H9 (cell line): ENCODE data around the gene LPP. TPM values are rescaled to one million over a fixed set of nuclear protein-coding genes. Genes with fewer than 3 reads are reported as not detected.

Experiments used
- DNase-seq: peaks from one replicate; pipeline ENCODE4 v3.0.0-alpha.2; 2017
- H2AFZ ChIP-seq: one replicate; pipeline ENCODE4 v1.6.1; 2013; ENCODE audit warnings: mild to moderate bottlenecking, low read length, control low read depth, moderate library complexity
- H2AK5ac ChIP-seq: 2 replicates; pipeline ENCODE4 v1.6.1; 2013; ENCODE audit warnings: low read length, control low read depth, mixed read lengths; ENCODE audit not compliant: insufficient read length
- H2BK120ac ChIP-seq: one replicate; pipeline ENCODE4 v1.6.1; 2013; ENCODE audit warnings: low read depth, mild to moderate bottlenecking, low read length, control low read depth, inconsistent platforms; ENCODE audit not compliant: poor library complexity, severe bottlenecking
- H2BK12ac ChIP-seq: 2 replicates; pipeline ENCODE4 v1.6.1; 2013; ENCODE audit warnings: low read length, control low read depth, mixed read lengths, low read depth; ENCODE audit not compliant: insufficient read length
- H2BK15ac ChIP-seq: 2 replicates; pipeline ENCODE4 v1.6.1; 2013; ENCODE audit warnings: low read depth, low read length, control low read depth
- H2BK20ac ChIP-seq: one replicate; pipeline ENCODE4 v1.6.1; 2013; ENCODE audit warnings: low read depth, mild to moderate bottlenecking, low read length, control low read depth, inconsistent platforms; ENCODE audit not compliant: poor library complexity, severe bottlenecking
- H2BK5ac ChIP-seq: 2 replicates; pipeline ENCODE4 v1.6.1; 2013; ENCODE audit warnings: low read length, control low read depth, mixed read lengths; ENCODE audit not compliant: insufficient read length
- H3K14ac ChIP-seq: 2 replicates; pipeline ENCODE4 v1.6.1; 2013; ENCODE audit warnings: low read length, control low read depth; ENCODE audit not compliant: insufficient read depth
- H3K18ac ChIP-seq: 2 replicates; pipeline ENCODE4 v1.6.1; 2013; ENCODE audit warnings: low read depth, mild to moderate bottlenecking, mixed read lengths, low read length, control low read depth; ENCODE audit not compliant: insufficient read length
- H3K23ac ChIP-seq: 2 replicates; pipeline ENCODE4 v1.6.1; 2013; ENCODE audit warnings: low read length, control low read depth, mixed read lengths, low read depth; ENCODE audit not compliant: insufficient read length
- H3K23me2 ChIP-seq: 2 replicates; pipeline ENCODE4 v1.6.1; 2013; ENCODE audit warnings: low read depth, mild to moderate bottlenecking, mixed read lengths, low read length, control low read depth; ENCODE audit not compliant: insufficient read length, poor library complexity, severe bottlenecking
- H3K27ac ChIP-seq: 2 replicates; pipeline ENCODE4 v1.5.1; 2013; ENCODE audit warnings: low read length, control low read depth, mixed read lengths, low read depth; ENCODE audit not compliant: insufficient read length
- H3K27me3 ChIP-seq: 2 replicates; pipeline ENCODE4 v1.6.1; 2013; ENCODE audit warnings: low read length, control low read depth, inconsistent platforms; ENCODE audit not compliant: insufficient read depth
- H3K4ac ChIP-seq: 2 replicates; pipeline ENCODE4 v1.6.1; 2013; ENCODE audit warnings: low read depth, mild to moderate bottlenecking, control low read depth, inconsistent platforms, low read length, moderate library complexity
- H3K4me1 ChIP-seq: 2 replicates; pipeline ENCODE4 v1.6.1; 2013; ENCODE audit warnings: low read length, control low read depth, inconsistent platforms; ENCODE audit not compliant: insufficient read depth
- H3K4me2 ChIP-seq: 2 replicates; pipeline ENCODE4 v1.6.1; 2013; ENCODE audit warnings: low read length, control low read depth, mixed read lengths; ENCODE audit not compliant: insufficient read length, insufficient read depth
- H3K56ac ChIP-seq: 2 replicates; pipeline ENCODE4 v1.6.1; 2013; ENCODE audit warnings: low read depth, mild to moderate bottlenecking, mixed read lengths, low read length, control low read depth; ENCODE audit not compliant: insufficient read length
- H3K79me1 ChIP-seq: 2 replicates; pipeline ENCODE4 v1.6.1; 2013; ENCODE audit warnings: low read depth, mild to moderate bottlenecking, moderate library complexity, low read length, control low read depth, inconsistent platforms; ENCODE audit not compliant: insufficient read depth, poor library complexity, severe bottlenecking
- H3K79me2 ChIP-seq: 2 replicates; pipeline ENCODE4 v1.6.1; 2013; ENCODE audit warnings: low read length, control low read depth, inconsistent platforms; ENCODE audit not compliant: insufficient read depth
- H3K9ac ChIP-seq: 2 replicates; pipeline ENCODE4 v1.6.1; 2013; ENCODE audit warnings: low read length, control low read depth, mixed read lengths; ENCODE audit not compliant: insufficient read length; ENCODE audit errors: extremely low read depth
- H3K9me3 ChIP-seq: one replicate; pipeline ENCODE4 v1.6.1; 2013; ENCODE audit warnings: low read depth, low read length, inconsistent platforms; ENCODE audit not compliant: control insufficient read depth
- H3T11ph ChIP-seq: one replicate; pipeline ENCODE4 v1.6.1; 2013; ENCODE audit warnings: mild to moderate bottlenecking, low read length, control low read depth, inconsistent platforms
- H4K20me1 ChIP-seq: one replicate; pipeline ENCODE4 v1.6.1; 2013; ENCODE audit not compliant: control insufficient read depth, insufficient read length, insufficient read depth
- H4K5ac ChIP-seq: 2 replicates; pipeline ENCODE4 v1.6.1; 2013; ENCODE audit warnings: low read depth, mild to moderate bottlenecking, mixed read lengths, low read length, control low read depth; ENCODE audit not compliant: insufficient read length
- H4K8ac ChIP-seq: replicated peaks from 2 replicates; pipeline ENCODE4 v1.6.1; 2013; ENCODE audit warnings: low read length, control low read depth, mixed read lengths, low read depth; ENCODE audit not compliant: insufficient read length
- H4K91ac ChIP-seq: 2 replicates; pipeline ENCODE4 v1.6.1; 2013; ENCODE audit warnings: low read depth, mild to moderate bottlenecking, moderate library complexity, mixed read lengths, low read length, control low read depth; ENCODE audit not compliant: insufficient read length
- H3K27ac Mint-ChIP-seq, 3 experiments: 2 replicates in 2 of 3; 3 replicates in 1 of 3; pipeline ENCODE4 v1.8.0; 2020 to 2021; ENCODE audit warnings: mixed read lengths in 3 of 3, mild to moderate bottlenecking in 1 of 3, moderate library complexity in 1 of 3
- H3K27me3 Mint-ChIP-seq: 2 replicates; pipeline ENCODE4 v1.8.0; 2021; ENCODE audit warnings: low read depth, mild to moderate bottlenecking, moderate library complexity, mixed read lengths
- H3K36me3 Mint-ChIP-seq, 3 experiments: 2 replicates in 2 of 3; 3 replicates in 1 of 3; pipeline ENCODE4 v1.8.0; 2020 to 2021; ENCODE audit warnings: low read depth in 3 of 3, mixed read lengths in 3 of 3; ENCODE audit not compliant: insufficient read depth in 1 of 3
- H3K4me1 Mint-ChIP-seq, 2 experiments: 2 replicates each; pipeline ENCODE4 v1.8.0; 2020; ENCODE audit warnings: mixed read lengths in 2 of 2
- H3K4me3 Mint-ChIP-seq, 2 experiments: 2 replicates in 1 of 2; 3 replicates in 1 of 2; pipeline ENCODE4 v1.8.0; 2020 to 2021; ENCODE audit warnings: mild to moderate bottlenecking in 2 of 2, mixed read lengths in 2 of 2, moderate library complexity in 1 of 2
- H3K9me3 Mint-ChIP-seq, 2 experiments: 2 replicates in 1 of 2; 3 replicates in 1 of 2; pipeline ENCODE4 v1.8.0; 2020; ENCODE audit warnings: mild to moderate bottlenecking in 2 of 2, mixed read lengths in 2 of 2, moderate library complexity in 1 of 2
- WGBS: extraction: QIAGEN DNeasy Blood & Tissue Kit; methylation state at CpG from one replicate; pipeline ENCODE4 v1.1.7; 2013; ENCODE audit warnings: missing lambda C conversion rate, low lambda C conversion rate, mixed read lengths; ENCODE audit not compliant: insufficient read length; ENCODE audit errors: extremely low coverage; 5-methylcytosine and 5-hydroxymethylcytosine counted together
- total RNA-seq: library from RNA; stranded (reverse); gene quantifications from 2 replicates; pipeline ENCODE4 v1.2.1, GENCODE V29; 2021
- TF ChIP-seq, protein P1 (sequence below): fragments of 200-600 bp; sonication (generic); conservative IDR thresholded peaks from 3 replicates; pipeline ENCODE4 v1.8.0; 2021; ENCODE audit warnings: antibody characterized with exemption, mild to moderate bottlenecking

The LPP gene
- total RNA-seq, 1 experiment from 2014 or later = 64.6 TPM

GRCh38 chr3:188486126-188486525 lies 332.2 kb downstream of the LPP start:
- whole genome bisulfite sequencing = no CpG with 5 or more reads among the region's 5 CpGs

More at GRCh38 chr3:188486126-188486525, 332.2 kb downstream of the LPP start:
- Histone ChIP-seq H2BK15ac (no peak overlapping the region), H3K56ac (no peak overlapping the region), H3K27ac (no peak overlapping the region), H4K20me1 (no peaks in the 10 kb centered on the region), H2AFZ (no peak overlapping the region), H3K4me1 (no peaks in the 10 kb centered on the region), H3K4ac (no peak overlapping the region), H3K14ac (no peak overlapping the region), H3K9ac (no peak overlapping the region), H3K23ac (no peak overlapping the region), H2BK20ac (no peak overlapping the region), H4K8ac (no peak overlapping the region), H3K79me1 (no peaks in the 10 kb centered on the region), H3K27me3 (no peaks in the 10 kb centered on the region), H3T11ph (no peak overlapping the region), H4K91ac (no peak overlapping the region), H3K9me3 (no peaks in the 10 kb centered on the region), H2BK12ac (no peak overlapping the region), H2AK5ac (no peak overlapping the region), H3K4me2 (no peak overlapping the region), H3K79me2 (no peaks in the 10 kb centered on the region), H3K18ac (no peak overlapping the region), H4K5ac (no peak overlapping the region), H2BK120ac (no peak overlapping the region), H3K23me2 (no peaks in the 10 kb centered on the region), H2BK5ac (no peak overlapping the region)
- Mint-ChIP-seq H3K36me3 (peaks cover 4 to 6% (median 6%) of the 10 kb centered on the region in 3 experiments; a peak in 4 of 7 replicates), H3K9me3 (no peaks in the 10 kb centered on the region), H3K27me3 (no peaks in the 10 kb centered on the region; the same call in 1 of the 2 replicates), H3K4me1 (peaks cover 5 to 8% of the 10 kb centered on the region in 2 experiments), H3K27ac (no peak overlapping the region), H3K4me3 (no peak overlapping the region)
- TF ChIP-seq, protein P1, sequence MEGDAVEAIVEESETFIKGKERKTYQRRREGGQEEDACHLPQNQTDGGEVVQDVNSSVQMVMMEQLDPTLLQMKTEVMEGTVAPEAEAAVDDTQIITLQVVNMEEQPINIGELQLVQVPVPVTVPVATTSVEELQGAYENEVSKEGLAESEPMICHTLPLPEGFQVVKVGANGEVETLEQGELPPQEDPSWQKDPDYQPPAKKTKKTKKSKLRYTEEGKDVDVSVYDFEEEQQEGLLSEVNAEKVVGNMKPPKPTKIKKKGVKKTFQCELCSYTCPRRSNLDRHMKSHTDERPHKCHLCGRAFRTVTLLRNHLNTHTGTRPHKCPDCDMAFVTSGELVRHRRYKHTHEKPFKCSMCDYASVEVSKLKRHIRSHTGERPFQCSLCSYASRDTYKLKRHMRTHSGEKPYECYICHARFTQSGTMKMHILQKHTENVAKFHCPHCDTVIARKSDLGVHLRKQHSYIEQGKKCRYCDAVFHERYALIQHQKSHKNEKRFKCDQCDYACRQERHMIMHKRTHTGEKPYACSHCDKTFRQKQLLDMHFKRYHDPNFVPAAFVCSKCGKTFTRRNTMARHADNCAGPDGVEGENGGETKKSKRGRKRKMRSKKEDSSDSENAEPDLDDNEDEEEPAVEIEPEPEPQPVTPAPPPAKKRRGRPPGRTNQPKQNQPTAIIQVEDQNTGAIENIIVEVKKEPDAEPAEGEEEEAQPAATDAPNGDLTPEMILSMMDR = no peak
- no peak for DNase-seq
